Osteocyte (in vitro differentiated cells): ENCODE data around the gene SLF2. TPM values are rescaled to one million over a fixed set of nuclear protein-coding genes. Genes with fewer than 3 reads are reported as not detected.
A peak's percentile ranks its signal among the peaks of the same experiment; 100 is the strongest.

Experiments used
- DNase-seq: peaks from one replicate; pipeline ENCODE4 v3.0.0; 2021; ENCODE audit warnings: mixed read lengths; ENCODE audit not compliant: unreplicated experiment; ENCODE audit errors: extremely low spot score
- H3K27ac Mint-ChIP-seq: one replicate; pipeline ENCODE4 v1.8.0; 2021; ENCODE audit warnings: mild to moderate bottlenecking, mixed read lengths; ENCODE audit not compliant: unreplicated experiment
- H3K27me3 Mint-ChIP-seq: one replicate; pipeline ENCODE4 v1.8.0; 2021; ENCODE audit warnings: mixed read lengths; ENCODE audit not compliant: unreplicated experiment
- H3K36me3 Mint-ChIP-seq: one replicate; pipeline ENCODE4 v1.8.0; 2021; ENCODE audit warnings: mixed read lengths; ENCODE audit not compliant: unreplicated experiment
- H3K4me1 Mint-ChIP-seq: one replicate; pipeline ENCODE4 v1.8.0; 2021; ENCODE audit warnings: mixed read lengths; ENCODE audit not compliant: unreplicated experiment
- H3K4me3 Mint-ChIP-seq: one replicate; pipeline ENCODE4 v1.8.0; 2021; ENCODE audit warnings: mild to moderate bottlenecking, moderate library complexity, mixed read lengths; ENCODE audit not compliant: unreplicated experiment
- H3K9me3 Mint-ChIP-seq: one replicate; pipeline ENCODE4 v1.8.0; 2021; ENCODE audit warnings: mixed read lengths; ENCODE audit not compliant: unreplicated experiment
- CTCF ChIP-seq: fragments of 200-600 bp; sonication (generic); IDR thresholded peaks from 2 replicates; pipeline ENCODE4 v1.5.0; 2021; ENCODE audit warnings: antibody characterized with exemption, mild to moderate bottlenecking, moderate library complexity
- total RNA-seq: library from RNA; stranded (reverse); gene quantifications from 2 replicates; pipeline ENCODE4 v1.2.1, GENCODE V29; 2021

Gene SLF2
- total RNA-seq, 1 donor from 2014 or later, result 28.3 TPM

- no peak for DNase-seq
- Mint-ChIP-seq H3K4me3 (peak within 1 kb of the TSS; percentile 82), H3K4me1 (peaks cover 32% of the 10 kb centered on the region), H3K27me3 (no peaks in the 10 kb centered on the region), H3K27ac (peak within 1 kb of the TSS; percentile 99), H3K9me3 (no peaks in the 10 kb centered on the region), H3K36me3 (peaks cover 10% of the 10 kb centered on the region)
- TF ChIP-seq CTCF, result no peak
Observed at GRCh38 chr10:100999742-101000126, 87.0 kb downstream of the SLF2 start, which contains the start of gene LZTS2. Gene LZTS2 (plus strand): TSS chr10:100999808. CDS start chr10:101002539, 2,731 bp downstream.

- Mint-ChIP-seq H3K4me3 (peak overlapping the region; percentile 77), H3K36me3 (peaks cover 13% of the 10 kb centered on the region), H3K27ac (peak overlapping the region; percentile 89), H3K27me3 (no peaks in the 10 kb centered on the region), H3K9me3 (no peaks in the 10 kb centered on the region), H3K4me1 (peaks cover 32% of the 10 kb centered on the region)
- TF ChIP-seq CTCF, result no peak
- no peak for DNase-seq
Observed at GRCh38 chr10:101000127-101000914, 87.6 kb downstream of the SLF2 start.

GRCh38 chr10:101000915-101001658 lies 88.3 kb downstream of the SLF2 start:
- Mint-ChIP-seq H3K9me3 (no peaks in the 10 kb centered on the region), H3K27me3 (no peaks in the 10 kb centered on the region), H3K4me1 (peaks cover 31% of the 10 kb centered on the region), H3K36me3 (peaks cover 13% of the 10 kb centered on the region), H3K27ac (peak overlapping the region; percentile 89), H3K4me3 (peak overlapping the region; percentile 77)
- no peak for DNase-seq
- no peak for TF ChIP-seq CTCF

- H3K4me1 Mint-ChIP-seq, result peaks cover 26% of the 10 kb centered on the region
- TF ChIP-seq CTCF, result no peak
- DNase-seq, result no peak
- H3K36me3 Mint-ChIP-seq, result peaks cover 13% of the 10 kb centered on the region
- H3K27ac Mint-ChIP-seq, result peak overlapping the region; percentile 89
- H3K9me3 Mint-ChIP-seq, result no peaks in the 10 kb centered on the region
- peak overlapping the region; percentile 77 for H3K4me3 Mint-ChIP-seq
- no peaks in the 10 kb centered on the region for H3K27me3 Mint-ChIP-seq
Observed at GRCh38 chr10:101001659-101002035, 88.9 kb downstream of the SLF2 start.

GRCh38 chr10:101002456-101002855 lies 89.7 kb downstream of the SLF2 start:
- H3K4me3 Mint-ChIP-seq, result no peak overlapping the region
- H3K9me3 Mint-ChIP-seq, result no peaks in the 10 kb centered on the region
- H3K27ac Mint-ChIP-seq, result no peak overlapping the region
- H3K4me1 Mint-ChIP-seq, result peaks cover 23% of the 10 kb centered on the region
- no peak for DNase-seq
- peaks cover 13% of the 10 kb centered on the region for H3K36me3 Mint-ChIP-seq
- TF ChIP-seq CTCF, result no peak
- H3K27me3 Mint-ChIP-seq, result no peaks in the 10 kb centered on the region
